RKO (cell line): ENCODE data around the gene SCD.
"Not testable (repeated sequence)": the region's sequence is repeated elsewhere in the genome, so short reads cannot be mapped to it uniquely, and the experiment has no call there.

Experiments used
- DNase-seq: peaks from one replicate; pipeline ENCODE4 v3.0.0-alpha.2; 2016; ENCODE audit warnings: low spot score

SCD gene

DNA sequence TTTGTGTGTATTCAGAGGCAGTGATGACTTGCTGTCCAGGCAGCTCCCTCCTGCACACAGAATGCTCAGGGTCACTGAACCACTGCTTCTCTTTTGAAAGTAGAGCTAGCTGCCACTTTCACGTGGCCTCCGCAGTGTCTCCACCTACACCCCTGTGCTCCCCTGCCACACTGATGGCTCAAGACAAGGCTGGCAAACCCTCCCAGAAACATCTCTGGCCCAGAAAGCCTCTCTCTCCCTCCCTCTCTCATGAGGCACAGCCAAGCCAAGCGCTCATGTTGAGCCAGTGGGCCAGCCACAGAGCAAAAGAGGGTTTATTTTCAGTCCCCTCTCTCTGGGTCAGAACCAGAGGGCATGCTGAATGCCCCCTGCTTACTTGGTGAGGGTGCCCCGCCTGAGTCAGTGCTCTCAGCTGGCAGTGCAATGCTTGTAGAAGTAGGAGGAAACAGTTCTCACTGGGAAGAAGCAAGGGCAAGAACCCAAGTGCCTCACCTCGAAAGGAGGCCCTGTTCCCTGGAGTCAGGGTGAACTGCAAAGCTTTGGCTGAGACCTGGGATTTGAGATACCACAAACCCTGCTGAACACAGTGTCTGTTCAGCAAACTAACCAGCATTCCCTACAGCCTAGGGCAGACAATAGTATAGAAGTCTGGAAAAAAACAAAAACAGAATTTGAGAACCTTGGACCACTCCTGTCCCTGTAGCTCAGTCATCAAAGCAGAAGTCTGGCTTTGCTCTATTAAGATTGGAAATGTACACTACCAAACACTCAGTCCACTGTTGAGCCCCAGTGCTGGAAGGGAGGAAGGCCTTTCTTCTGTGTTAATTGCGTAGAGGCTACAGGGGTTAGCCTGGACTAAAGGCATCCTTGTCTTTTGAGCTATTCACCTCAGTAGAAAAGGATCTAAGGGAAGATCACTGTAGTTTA, 15.8 kb downstream of the SCD start:
- no peak for DNase-seq

DNA sequence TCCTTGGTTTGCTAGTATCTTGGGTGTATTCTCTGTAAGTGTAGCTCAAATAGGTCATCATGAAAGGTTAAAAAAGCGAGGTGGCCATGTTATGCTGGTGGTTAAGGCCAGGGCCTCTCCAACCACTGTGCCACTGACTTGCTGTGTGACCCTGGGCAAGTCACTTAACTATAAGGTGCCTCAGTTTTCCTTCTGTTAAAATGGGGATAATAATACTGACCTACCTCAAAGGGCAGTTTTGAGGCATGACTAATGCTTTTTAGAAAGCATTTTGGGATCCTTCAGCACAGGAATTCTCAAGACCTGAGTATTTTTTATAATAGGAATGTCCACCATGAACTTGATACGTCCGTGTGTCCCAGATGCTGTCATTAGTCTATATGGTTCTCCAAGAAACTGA, 17.1 kb downstream of the SCD start:
- no peak for DNase-seq

DNA sequence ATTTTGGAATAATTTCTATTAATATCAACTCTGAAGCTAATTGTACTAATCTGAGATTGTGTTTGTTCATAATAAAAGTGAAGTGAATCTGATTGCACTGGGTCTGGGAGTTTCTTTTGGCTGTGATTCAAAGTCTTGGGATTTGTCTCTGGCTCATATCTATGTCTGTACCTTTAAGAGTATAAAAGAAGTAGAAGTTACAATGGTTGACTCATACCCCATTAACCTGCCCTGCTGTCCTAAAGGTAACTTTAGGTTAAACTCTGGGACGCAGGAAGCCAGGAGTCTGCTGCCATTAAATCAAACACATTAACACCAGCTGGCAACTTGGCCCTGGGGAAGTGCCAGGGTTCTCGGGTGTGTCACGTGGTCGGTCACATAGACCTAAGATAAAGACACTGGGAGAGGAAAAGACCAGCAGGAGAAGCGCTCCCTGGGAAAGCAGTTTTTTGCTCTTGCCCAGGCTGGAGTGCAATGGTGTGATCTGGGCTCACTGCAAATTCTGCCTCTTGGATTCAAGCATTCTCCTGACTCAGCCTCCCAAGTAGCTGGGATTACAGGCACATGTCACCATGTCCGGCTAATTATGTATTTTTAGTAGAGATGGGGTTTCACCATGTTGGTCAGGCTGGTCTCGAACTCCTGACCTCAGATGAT, 17.8 kb downstream of the SCD start:
- DNase-seq: peak; percentile 71

DNA sequence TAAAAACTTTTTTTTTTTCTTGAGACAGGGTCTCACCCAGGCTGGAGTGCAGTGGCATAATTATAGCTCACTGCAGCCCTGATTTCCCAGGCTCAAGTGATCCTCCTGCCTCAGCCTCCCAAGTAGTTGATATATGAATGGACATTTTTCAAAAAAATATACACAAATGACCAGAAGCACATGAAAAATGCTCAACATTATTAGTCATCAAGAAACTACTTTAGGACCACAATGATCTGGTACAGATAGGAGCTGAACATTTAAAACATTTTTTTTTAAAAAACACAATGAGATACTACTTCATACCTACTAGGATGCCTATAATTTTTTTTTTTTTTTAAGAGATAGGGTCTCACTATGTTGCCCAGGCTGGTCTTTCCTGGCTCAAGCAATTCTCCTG, 21.7 kb downstream of the SCD start:
- no peak for DNase-seq

DNA sequence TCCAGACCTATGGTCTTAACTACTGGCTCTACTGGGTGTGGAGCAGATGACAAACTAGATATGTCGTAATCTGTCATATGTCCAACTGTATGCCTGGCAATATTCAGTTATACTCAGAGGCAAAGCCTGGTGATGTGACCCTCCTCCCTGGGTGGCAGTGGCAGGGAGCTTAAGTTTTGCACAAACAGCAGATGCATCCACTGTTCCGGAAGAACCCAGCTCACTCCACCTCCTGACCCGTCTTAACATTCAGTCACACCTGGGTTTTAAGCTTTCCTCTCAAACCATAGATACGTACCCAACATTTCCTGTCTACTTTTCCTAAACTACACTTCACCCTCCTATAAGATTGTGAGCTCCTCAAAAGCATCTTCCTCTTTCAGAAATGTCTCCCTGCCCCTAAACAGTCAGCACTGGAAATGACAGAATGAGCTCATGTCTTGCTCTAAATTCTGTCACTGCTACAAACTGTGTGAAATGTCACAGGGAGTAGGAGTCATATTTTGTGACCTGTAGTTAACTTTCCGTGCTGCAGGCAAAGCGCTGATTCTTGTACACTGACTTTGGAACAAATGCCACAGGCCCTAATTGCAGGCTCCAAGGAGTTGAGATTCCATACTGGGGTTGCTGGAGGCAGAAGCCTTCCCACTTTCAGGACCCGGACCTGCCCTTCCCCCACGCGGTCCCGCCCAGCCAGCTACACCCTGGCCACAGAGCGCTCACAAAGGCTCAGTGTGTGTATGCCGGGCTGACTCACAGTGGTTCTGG, 23.9 kb downstream of the SCD start:
- DNase-seq: peak; percentile 54

DNA sequence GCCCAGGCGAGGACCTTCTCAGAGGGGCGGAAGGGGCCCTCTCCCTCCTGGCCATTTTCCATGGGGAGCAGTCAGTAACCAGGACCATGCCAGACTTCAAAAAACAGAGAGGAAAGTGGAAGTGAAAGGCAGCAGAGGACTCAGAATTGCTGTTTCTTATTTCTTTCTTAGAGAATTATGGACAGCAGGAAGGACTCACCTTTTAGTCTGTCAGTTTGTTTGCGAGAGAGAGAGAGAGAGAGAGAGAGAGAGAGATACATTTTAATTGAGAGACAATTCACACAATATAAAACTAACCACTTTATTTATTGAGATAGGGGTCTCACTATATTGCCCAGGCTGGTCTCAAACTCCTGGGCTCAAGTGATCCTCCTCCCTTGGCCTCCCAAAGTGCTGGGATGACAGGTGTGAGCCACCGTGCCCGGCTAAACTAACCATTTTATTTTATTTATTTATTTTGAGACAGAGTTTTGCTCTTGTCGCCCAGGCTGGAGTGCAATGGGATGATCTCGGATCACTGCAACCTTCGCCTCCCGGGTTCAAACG, 24.5 kb downstream of the SCD start:
- no peak for DNase-seq

DNA sequence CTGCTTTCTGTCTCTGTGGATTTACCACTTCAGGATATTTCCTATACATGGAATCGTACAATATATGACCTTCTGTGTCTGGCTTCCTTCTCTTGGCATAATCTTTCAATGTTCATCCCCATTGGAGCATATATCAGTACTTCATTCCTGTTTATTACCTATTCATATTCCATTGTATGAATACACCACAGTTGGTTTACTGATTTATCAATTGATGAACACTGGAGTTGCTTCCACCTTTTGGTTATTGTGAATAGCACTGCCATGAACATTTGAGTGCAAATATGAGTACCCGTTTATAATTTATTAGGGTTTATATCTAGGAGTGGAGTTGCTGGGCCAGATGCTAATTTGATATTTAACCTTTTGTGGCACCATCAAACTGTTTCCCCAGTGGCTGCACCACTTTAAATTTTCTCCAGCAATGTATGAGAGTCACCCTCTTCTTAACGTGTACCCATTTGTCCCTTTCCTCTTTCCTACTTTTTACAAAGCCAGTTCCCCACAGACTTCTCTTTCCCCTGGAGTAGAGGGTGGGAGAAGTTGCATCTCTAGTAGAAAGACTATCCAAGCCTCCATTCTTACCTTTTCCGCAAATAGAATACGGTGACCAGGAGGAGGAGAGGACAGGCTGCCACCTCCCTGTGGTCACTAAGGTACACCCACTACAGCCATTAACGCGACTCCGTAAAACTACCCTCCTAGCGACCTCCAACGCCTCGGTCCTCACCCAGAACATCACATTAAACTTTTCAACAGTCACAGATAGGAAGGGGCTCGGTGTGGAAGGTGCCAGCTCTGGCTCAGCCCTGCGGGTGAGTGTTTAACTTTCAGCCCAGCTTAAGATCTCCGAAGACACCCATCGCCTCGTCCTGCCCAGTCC, 25.6 kb downstream of the SCD start:
- DNase-seq: no peak

DNA sequence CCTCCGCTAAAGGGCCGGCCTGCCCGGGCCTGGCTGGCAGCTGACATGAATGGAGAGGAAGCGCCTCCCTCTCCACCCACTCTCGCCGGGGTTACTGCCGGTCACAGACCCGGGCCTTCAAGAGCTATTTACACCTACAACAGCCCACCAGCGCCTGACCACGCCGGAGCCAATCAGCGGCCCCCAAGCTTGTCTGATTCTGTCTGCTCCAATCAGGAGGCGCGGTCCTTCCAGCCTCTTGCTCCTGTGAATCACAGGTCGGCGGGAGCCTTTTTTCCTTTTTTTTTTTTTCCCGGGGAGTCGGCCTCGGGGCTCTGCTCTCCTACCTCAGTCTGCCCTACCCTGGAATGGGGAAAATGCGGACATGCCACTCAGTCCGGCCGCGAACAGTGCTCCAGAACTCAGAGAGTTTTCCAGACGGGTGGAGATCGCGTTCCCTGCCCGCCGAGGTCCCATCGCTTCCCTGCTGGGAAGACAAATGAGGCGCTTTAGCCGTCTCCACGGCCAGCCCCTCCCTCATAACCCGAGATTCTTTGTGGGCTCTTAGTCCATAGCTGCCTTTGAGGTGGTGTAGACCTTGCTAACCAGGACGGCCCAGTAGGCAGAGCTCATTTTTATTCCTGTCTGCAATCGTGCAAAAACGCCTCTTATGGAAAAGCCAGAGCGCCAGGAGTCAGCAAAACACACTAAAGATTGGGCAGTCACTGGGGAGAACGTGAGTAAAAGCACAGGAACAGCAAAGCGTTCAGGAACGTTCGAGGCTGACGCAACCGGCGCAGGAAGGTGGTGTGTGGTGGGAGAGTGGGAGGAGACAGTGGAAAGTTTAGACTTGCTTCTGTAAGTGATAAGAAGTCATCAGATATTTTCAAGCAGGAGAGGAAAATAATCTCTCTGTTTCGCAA, 26.5 kb downstream of the SCD start:
- peak; percentile 100 for DNase-seq

DNA sequence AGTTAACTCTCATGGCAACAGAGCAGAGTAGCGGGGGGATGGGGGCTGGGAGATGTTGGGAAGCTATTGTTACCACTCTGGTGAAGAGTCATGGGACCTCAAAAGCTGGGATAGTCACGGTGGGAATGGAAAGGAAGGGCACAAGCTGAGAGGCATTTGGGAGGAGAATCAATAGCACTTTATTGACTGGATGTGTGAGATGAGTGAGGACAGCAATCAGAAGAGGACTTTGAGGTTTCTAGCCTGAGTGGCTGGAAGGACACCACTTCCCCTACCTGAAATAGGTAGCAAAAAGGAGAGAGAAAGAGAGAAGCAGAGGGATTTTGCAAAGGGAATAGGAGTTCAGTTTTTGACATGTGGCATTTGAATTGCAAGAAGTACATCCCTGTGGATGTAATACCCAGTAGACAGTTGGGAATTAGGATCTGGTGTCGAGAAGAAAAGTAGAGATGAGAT, 27.2 kb downstream of the SCD start:
- no peak for DNase-seq

DNA sequence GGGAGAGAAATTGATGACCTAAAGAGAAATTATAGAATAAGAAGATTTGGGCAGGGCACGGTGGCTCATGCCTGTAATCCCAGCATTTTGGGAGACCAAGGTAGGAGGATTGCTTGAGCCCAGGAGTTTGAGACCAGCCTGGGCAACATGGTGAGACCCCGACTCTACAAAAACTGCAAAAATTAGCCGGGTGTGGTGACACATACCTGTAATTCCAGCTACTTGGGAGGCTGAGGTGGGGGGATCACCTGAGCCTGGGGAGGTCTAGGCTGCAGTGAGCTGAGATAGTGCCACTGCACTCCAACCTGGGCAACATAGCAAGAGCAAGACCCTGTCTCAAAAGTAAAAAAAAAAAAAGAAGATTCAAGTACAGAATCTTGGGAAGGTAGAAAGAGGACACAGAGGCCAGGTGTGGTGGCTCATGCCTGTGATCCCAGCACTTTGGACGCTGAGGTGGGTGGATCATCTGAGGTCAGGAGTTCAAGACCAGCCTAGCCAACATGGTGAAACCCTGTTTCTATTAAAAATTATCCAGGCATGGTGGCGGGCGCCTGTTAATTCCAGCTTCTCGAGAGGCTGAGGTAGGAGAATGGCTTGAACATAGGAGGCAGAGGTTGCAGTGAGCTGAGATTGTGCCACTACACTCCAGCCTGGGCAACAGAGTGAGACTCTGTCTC, 27.8 kb downstream of the SCD start:
- DNase-seq: not testable (repeated sequence)

DNA sequence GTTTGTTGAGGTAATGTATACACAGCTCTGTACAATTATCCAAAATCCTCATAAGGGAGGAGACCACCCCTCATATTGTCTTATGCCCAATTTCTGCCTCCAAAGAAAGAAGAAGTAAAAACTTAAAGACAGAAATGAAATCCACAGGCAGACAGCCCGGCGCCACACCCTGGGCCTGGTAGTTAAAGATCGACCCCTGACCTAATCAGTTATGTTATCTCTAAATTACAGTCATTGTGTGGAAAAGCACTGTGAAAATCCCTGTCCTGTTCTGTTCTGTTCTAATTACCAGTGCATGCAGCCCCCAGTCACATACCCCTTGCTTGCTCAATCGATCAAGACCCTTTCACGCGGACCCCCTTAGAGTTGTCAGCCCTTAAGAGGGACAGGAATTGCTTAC, 29.6 kb downstream of the SCD start:
- DNase-seq: not testable (repeated sequence)

DNA sequence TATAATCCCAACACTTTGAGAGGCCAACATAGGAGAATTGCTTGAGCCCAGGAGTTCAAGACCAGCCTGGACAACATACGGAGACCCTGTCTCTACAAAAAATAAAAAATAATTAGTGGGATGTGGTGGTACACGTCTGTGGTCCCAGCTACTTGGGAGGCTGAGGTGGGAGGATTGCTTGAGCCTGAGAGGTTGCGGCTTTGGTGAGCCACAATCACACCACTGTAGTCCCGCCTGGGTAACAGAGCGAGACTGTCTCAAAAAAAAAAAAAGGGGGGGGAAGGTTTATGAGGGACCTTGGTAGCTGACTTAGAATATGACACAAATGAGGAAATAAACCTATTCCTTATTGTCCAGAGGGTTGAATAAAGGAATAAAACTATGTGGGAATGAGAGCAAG, 30.8 kb downstream of the SCD start:
- DNase-seq: no peak

DNA sequence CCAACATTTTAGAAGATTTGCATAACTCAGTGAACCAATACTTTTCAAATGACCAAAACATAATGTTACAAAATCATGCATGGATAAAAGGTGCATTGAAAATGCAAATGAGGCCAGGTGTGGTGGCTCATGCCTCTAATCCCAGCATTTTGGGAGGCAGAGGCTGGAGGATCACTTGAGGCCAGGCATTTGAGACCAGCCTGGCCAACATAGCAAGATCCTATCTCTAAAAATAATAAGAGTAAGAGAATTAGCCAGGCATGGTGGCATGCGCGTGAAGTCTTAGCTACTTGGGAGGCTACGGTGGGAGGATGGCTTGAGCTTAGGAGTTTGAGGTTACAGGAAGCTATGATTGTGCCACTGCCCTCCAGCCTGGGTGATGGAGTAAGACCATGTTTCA, 33.4 kb downstream of the SCD start:
- no peak for DNase-seq

DNA sequence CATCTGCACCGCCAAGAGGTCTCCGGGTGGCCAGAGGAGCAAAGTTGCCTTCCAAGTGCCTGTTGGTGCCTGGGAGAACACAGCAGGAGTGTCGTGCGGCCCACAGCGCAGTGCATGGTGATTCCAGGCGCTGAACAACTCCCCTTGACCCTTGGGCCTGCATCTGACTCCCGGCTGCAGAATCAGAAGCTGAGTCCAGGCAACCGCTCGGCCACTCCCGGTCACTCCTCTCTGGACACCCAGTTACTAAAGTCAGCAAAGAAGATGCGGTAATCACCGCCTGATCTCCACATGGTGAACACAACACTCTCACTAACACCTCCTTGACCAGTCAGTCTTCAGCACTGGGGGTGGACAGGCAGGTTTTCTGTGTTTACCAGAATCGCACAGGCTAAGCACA, 35.5 kb downstream of the SCD start:
- no peak for DNase-seq

DNA sequence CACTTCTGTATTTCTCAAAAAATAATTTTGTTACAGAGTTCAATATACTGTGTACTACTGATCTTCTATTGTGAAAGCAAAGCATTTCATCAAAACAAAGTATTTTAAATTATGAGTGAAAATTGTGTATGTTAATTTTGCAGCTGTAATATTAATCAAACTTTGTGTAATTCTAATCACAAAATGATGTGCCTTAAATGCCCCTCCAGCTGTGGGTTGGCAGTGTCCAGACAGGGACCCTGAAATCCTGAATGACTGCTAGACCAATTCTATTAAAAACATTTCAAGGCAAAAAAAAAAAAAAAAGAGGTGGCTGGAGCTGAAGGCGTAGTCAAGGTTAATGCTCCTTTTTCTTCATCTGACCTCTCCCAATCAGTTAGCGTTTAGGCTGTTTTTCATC, 36.2 kb downstream of the SCD start:
- no peak for DNase-seq

DNA sequence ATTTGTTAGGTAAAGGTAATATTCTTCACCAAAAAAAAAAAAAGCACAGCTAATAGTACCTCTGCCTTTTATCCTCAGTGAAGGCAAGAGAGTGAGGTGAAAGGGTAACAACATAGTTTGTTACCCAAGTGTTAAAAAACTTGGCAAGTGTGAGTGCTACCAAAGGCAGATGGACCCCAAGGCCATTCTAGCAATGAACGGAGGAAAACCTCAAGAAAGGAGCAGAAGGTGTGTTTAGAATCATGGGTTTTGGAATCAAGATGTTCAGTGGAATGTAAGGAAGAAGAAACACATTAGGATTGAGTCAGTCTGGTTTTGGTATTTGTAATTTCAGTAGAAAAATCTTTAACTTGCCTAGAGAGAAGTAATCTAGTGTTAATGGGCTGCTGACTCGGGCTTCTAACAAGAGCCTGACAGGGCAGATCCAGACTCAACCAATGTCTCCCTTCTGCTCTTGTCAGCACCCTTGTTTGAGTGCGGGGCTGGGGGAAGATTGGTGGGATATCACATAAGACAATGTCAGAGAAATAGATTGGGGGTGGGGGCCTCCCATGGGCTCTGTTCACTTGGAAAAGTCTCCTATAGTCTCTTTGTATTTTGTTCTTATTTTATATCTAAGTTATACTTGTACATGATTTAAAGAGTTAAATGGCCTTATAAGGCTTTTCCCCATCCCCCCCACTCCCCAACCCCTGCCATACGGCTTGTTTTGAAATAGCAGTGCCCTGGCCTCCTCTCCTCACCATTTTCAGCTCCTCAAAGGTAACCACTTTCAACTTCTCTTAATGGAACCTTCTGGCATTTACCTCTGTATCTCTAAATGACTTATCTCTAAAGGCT, 44.4 kb downstream of the SCD start:
- no peak for DNase-seq

DNA sequence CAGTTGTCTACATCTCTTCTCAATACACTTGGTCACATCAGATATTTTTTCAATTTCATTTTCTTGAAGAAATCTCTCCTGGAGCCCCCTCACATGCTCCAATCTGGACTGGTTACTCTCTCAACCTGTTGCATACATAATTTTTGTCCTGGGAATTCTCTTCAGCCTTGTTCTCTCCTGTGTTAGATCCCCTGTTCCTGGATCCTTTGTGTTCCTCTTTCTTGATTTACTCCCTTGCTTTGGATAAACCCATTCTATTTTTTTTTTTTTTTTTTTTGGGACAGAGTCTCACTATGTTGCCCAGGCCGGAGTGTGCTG, 45.6 kb downstream of the SCD start:
- DNase-seq: no peak

DNA sequence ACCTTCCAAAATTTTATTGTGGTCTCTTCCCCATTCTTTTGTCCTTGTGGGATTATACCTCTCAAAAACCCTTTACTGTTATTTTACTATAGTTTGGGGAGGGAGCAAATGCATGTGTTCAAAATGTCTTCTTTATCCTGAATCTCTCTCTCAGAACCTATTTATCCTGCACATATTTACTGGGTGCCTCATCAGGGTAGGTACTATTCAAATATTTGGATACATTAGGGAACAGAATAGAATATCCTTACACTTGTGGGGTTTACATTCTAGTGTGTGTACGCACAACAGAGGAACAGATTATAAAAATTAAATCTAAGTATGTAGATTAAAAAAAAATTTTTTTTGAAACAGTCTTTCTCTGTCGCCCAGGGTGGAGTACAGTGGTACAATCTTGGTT, 48.6 kb downstream of the SCD start:
- DNase-seq: no peak

DNA sequence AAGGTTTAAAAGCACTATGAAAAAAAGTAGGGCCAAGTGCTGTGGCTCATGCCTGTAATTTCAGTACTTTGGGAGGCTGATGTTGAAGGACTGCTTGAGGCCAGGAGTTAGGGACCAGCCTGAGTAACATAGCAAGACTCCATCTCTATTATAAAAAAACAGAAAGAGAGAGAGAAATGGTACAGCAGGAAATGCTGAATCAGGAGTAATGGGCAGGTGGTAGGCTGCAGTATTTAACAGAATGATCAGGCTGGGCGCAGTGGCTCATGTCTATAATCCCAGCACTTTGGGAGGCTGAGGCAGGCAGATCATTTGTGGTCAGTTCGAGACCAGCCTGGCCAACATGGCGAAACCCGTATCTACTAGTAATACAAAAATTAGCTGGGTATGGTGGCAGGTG, 49.6 kb downstream of the SCD start:
- no peak for DNase-seq
